NB4 (cell line): ENCODE results near the gene PHACTR3.

Experiments
- CTCF ChIP-seq: IDR thresholded peaks from one replicate; pipeline ENCODE4 v1.5.1; 2012; ENCODE audit warnings: low read depth, low read length
- MAX ChIP-seq: IDR thresholded peaks from 2 replicates; pipeline ENCODE4 v1.6.1; 2011; ENCODE audit warnings: low read depth, low read length

- TF ChIP-seq MAX (no peak), CTCF (no peak)
Measured at GRCh38 chr20:59829054-59829785, 224.9 kb downstream of the PHACTR3 start.
